Measurements from ENCODE around the gene EFNB2. TPM values are rescaled to one million over a fixed set of nuclear protein-coding genes. Genes with fewer than 3 reads are reported as not detected.

Gene EFNB2
- polyA plus RNA-seq, 1 donor from 2014 or later: 53.1 TPM

GRCh38 chr13:106493533-106494220, 41.8 kb downstream of the EFNB2 start:
- Histone ChIP-seq H3K27me3 (ENCODE audit: insufficient read depth, low read depth, low read length) (no peaks in the 10 kb centered on the region), H3F3A (ENCODE audit: insufficient read depth, low read length, poor library complexity, severe bottlenecking) (peaks cover 9% of the 10 kb centered on the region), H3K27ac (ENCODE audit: low read length) (no peak overlapping the region), H3K4me2 (ENCODE audit: low read length) (no peak overlapping the region), H3K9ac (ENCODE audit: low read length) (no peak overlapping the region), H4K20me1 (ENCODE audit: insufficient read depth) (peaks cover 6% of the 10 kb centered on the region), H3K4me3 (ENCODE audit: low read length) (no peak overlapping the region), H3K79me2 (replicated peaks; ENCODE audit: insufficient read depth, low read length) (peaks cover 63% of the 10 kb centered on the region), H3K9me3 (ENCODE audit: low read length) (no peaks in the 10 kb centered on the region), H2AFZ (ENCODE audit: low read depth, low read length) (no peak overlapping the region), H3K36me3 (ENCODE audit: insufficient read depth, low read length) (peaks cover 35% of the 10 kb centered on the region), H3K9me2 (ENCODE audit: insufficient read depth, low read length) (no peaks in the 10 kb centered on the region)
- TF ChIP-seq TAF1 (IDR thresholded peaks at IDR 0.05; ENCODE audit: low read depth): no peak
- no peak for TF ChIP-seq EZH2 (IDR thresholded peaks at IDR 0.05; ENCODE audit: borderline replicate concordance, insufficient read depth, low read length, poor library complexity, severe bottlenecking)
- no peak for TF ChIP-seq SMC3 (conservative IDR thresholded peaks at IDR 0.05; ENCODE audit: poor library complexity)
- no peak for TF ChIP-seq EP300 (conservative IDR thresholded peaks at IDR 0.05; ENCODE audit: poor library complexity, severe bottlenecking)
- no peak for TF ChIP-seq REST (IDR thresholded peaks at IDR 0.05; ENCODE audit: borderline replicate concordance)
- TF ChIP-seq CTCF (IDR thresholded peaks at IDR 0.05; ENCODE audit: poor library complexity, severe bottlenecking): no peak
- TF ChIP-seq RAD21 (conservative IDR thresholded peaks at IDR 0.05): no peak
- no peak for TF ChIP-seq MXI1 (conservative IDR thresholded peaks at IDR 0.05; ENCODE audit: poor library complexity, severe bottlenecking)
- TF ChIP-seq POLR2AphosphoS5 (IDR thresholded peaks at IDR 0.05): no peak

- no peaks in the 10 kb centered on the region for H3K9me3 ChIP-seq (ENCODE audit: low read length)
- H3K27me3 ChIP-seq (ENCODE audit: insufficient read depth, low read depth, low read length): no peaks in the 10 kb centered on the region
- H3K27ac ChIP-seq (ENCODE audit: low read length): no peak overlapping the region
- no peak overlapping the region for H3K4me3 ChIP-seq (ENCODE audit: low read length)
- H3K9ac ChIP-seq (ENCODE audit: low read length): no peak overlapping the region
- H3K36me3 ChIP-seq (ENCODE audit: insufficient read depth, low read length): peaks cover 35% of the 10 kb centered on the region
- TF ChIP-seq MXI1 (conservative IDR thresholded peaks at IDR 0.05; ENCODE audit: poor library complexity, severe bottlenecking) (no peak), RAD21 (conservative IDR thresholded peaks at IDR 0.05) (no peak)
- H3K79me2 ChIP-seq (replicated peaks; ENCODE audit: insufficient read depth, low read length): peaks cover 55% of the 10 kb centered on the region
- peaks cover 3% of the 10 kb centered on the region for H4K20me1 ChIP-seq (ENCODE audit: insufficient read depth)
- H3K4me2 ChIP-seq (ENCODE audit: low read length): no peak overlapping the region
- no peak overlapping the region for H2AFZ ChIP-seq (ENCODE audit: low read depth, low read length)
- H3K9me2 ChIP-seq (ENCODE audit: insufficient read depth, low read length): no peaks in the 10 kb centered on the region
- peaks cover 9% of the 10 kb centered on the region for H3F3A ChIP-seq (ENCODE audit: insufficient read depth, low read length, poor library complexity, severe bottlenecking)
Measured at GRCh38 chr13:106492588-106493475, 42.6 kb downstream of the EFNB2 start.

Data from neural cell (in vitro differentiated cells).